Kidney (tissue), 14 donors: Measurements from ENCODE around the gene GRM7. TPM values are rescaled to one million over a fixed set of nuclear protein-coding genes. Genes with fewer than 3 reads are reported as not detected.

Experiments
- DNase-seq, 5 donors: peaks; one replicate each; pipeline ENCODE4 v3.0.0-alpha.2; 2013 to 2020
- FAIRE-seq: peaks from 2 replicates; lab custom pipeline; 2012; peaks lifted over from hg19 to GRCh38; lab: Jason Lieb, UNC
- H3K27ac ChIP-seq, 2 donors: one replicate each; pipeline ENCODE4 v1.7.0; 2013; ENCODE audit warnings: low read depth in 2 of 2, low read length in 2 of 2, inconsistent platforms in 1 of 2
- H3K27me3 ChIP-seq: one replicate; pipeline ENCODE4 v1.7.1; 2013; ENCODE audit warnings: low read length, inconsistent platforms; ENCODE audit not compliant: control insufficient read depth, insufficient read depth
- H3K36me3 ChIP-seq, 3 donors: one replicate each; pipeline versions ENCODE4 v1.7.0 to v1.7.1; 2013; ENCODE audit warnings: low read length in 3 of 3, control low read depth in 1 of 3, inconsistent platforms in 1 of 3; ENCODE audit not compliant: insufficient read depth in 3 of 3, control insufficient read depth in 2 of 3
- H3K4me1 ChIP-seq, 3 donors: one replicate each; pipeline versions ENCODE4 v1.7.0 to v1.7.1; 2013; ENCODE audit warnings: low read length in 3 of 3, inconsistent platforms in 1 of 3, low read depth in 1 of 3; ENCODE audit not compliant: control insufficient read depth in 2 of 3, insufficient read depth in 2 of 3
- H3K4me3 ChIP-seq, 3 donors: one replicate each; pipeline versions ENCODE4 v1.7.0 to v1.8.1; 2013; ENCODE audit warnings: low read length in 3 of 3, control low read depth in 1 of 3, inconsistent platforms in 1 of 3
- H3K9ac ChIP-seq, 3 donors: one replicate each; pipeline versions ENCODE4 v1.7.0 to v1.7.1; 2013; ENCODE audit warnings: low read length in 3 of 3, control low read depth in 1 of 3, inconsistent platforms in 1 of 3
- H3K9me3 ChIP-seq, 3 donors: one replicate each; pipeline versions ENCODE4 v1.7.0 to v1.7.1; 2013; ENCODE audit warnings: low read length in 3 of 3, control low read depth in 1 of 3, inconsistent platforms in 1 of 3; ENCODE audit not compliant: control insufficient read depth in 2 of 3, insufficient read depth in 1 of 3
- CTCF ChIP-seq: IDR thresholded peaks from 3 replicates; pipeline ENCODE4 v1.5.1; 2012; ENCODE audit warnings: mild to moderate bottlenecking, moderate library complexity, borderline replicate concordance; ENCODE audit not compliant: insufficient read depth; ENCODE audit errors: extremely low read depth
- intact Hi-C: fragments of 100-400 bp; cut with DNase I; formaldehyde crosslinking; loops from one replicate; pipeline ENCODE4 v1.11.1; 2022
- polyA plus RNA-seq: library from polyadenylated mRNA; stranded (reverse); fragments of 350-450 nt; fragmentation: Illumina TruSeq; extraction: RNeasy Lipid Tissue Mini Kit (QIAGEN cat#74804); gene quantifications from one replicate; pipeline ENCODE4 v1.2.3, GENCODE V29; 2014; ENCODE audit warnings: low read depth, low replicate concordance; ENCODE audit not compliant: insufficient read depth
- total RNA-seq: library from RNA; stranded (reverse); fragmentation: NEBNext Ultra II Directional; extraction: Animal tissue kit (Norgen Biotek cat#: 25700); gene quantifications from one replicate; pipeline ENCODE4 v1.2.1, GENCODE V29; 2021
- donor health status: control.
- donor health status: control.
- donor health status: control.
- donor health status: control.
- donor health status: control.
- donor health status: DM: yes; HTN: yes; CAD: no.
- donor health status: Normal renal cell carcinoma (clear cell type).

GRM7 gene
- total and polyA plus RNA-seq, 2 donors from 2014 or later: 0.16 TPM; not detected in 1

- H3K36me3 ChIP-seq: no peaks in the 10 kb centered on the region
- no peaks in the 10 kb centered on the region for H3K4me1 ChIP-seq
- no peak for DNase-seq
- H3K27ac ChIP-seq: no peak overlapping the region
- no peaks in the 10 kb centered on the region for H3K9me3 ChIP-seq
- H3K27me3 ChIP-seq: no peaks in the 10 kb centered on the region
- no peak for TF ChIP-seq CTCF
- intact Hi-C loops: no loop called here
- no peak for FAIRE-seq
- no peak overlapping the region for H3K4me3 ChIP-seq
- H3K9ac ChIP-seq: no peak overlapping the region
Measured at GRCh38 chr3:7392206-7392605, 531.3 kb downstream of the GRM7 start.

DNA sequence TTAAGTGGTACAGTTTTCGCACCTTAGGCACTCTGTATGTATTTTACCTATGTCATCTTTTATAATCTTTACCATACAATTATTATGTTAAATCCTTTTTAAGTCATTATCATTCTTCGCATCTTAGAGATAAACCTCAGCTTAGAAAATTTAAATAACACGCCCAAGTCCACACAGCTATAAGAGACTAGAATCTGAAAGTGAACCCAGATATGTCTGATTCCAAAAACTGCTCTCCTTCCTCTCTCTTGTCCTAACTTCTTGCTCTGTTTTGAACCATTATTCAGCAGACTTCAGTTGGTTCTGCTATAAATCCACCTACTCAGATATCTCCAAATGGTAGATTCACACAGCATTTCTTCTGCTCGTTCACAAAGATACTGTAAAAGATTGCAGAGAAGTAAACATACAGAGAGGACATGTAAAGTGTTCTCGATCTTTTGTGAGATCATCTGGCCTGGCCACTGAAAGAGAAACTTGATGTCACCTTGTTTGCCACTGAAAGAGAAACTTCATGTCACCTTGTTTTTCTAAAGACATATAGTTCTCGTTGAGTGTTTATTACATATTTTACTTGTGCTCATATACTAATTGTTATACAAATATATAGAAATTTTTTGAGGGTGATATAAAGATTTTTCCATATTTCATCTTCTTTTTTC, 533.2 kb downstream of the GRM7 start:
- Histone ChIP-seq H3K27me3 (no peaks in the 10 kb centered on the region), H3K9me3 (no peaks in the 10 kb centered on the region), H3K27ac (no peak overlapping the region), H3K9ac (no peak overlapping the region), H3K36me3 (no peaks in the 10 kb centered on the region), H3K4me1 (no peaks in the 10 kb centered on the region), H3K4me3 (no peak overlapping the region)
- FAIRE-seq: no peak
- no peak for TF ChIP-seq CTCF
- no peak for DNase-seq
- intact Hi-C loops: no loop called here

DNA sequence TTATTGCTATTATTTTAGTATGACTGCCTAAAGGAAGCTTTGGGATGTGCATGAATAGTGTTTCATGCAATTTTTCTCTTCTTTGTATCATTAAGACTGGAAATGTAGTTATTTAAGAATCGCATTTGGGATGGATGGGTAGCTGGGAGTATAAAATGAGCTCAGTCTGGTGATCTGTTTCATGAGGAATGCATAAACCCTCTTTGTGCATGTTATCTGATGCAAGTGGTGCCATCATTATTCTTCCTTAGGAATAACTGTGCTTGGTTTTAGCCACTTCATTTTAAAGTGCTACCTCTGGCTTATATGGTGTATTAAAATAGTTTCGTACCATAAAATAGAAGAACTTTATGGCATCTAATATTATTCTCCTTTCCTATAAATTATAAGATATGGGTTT, 535.6 kb downstream of the GRM7 start:
- DNase-seq: no peak
- intact Hi-C loops: no loop called here
- Histone ChIP-seq H3K4me1 (no peaks in the 10 kb centered on the region), H3K27me3 (no peaks in the 10 kb centered on the region), H3K27ac (no peak overlapping the region), H3K36me3 (no peaks in the 10 kb centered on the region), H3K9ac (no peak overlapping the region), H3K9me3 (no peaks in the 10 kb centered on the region), H3K4me3 (no peak overlapping the region)
- TF ChIP-seq CTCF: no peak
- no peak for FAIRE-seq

DNA sequence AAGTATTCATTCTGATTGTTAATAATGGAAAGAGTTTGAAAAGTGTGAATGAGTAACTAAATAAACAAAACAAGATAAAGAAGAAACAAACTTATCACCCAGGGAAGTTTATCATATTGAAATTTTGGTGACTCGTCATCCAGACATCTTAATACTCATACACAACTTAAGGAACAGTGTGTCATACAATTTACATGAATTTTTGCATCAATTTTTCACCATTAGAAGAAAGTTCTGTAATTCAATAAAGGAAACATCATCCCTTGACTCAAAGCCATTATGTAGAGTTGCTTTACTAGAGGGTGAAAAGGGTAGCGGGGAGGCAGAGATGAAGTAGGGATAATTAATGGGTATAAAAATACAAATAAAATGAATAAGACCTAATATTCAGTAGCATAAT, 536.2 kb downstream of the GRM7 start:
- H3K9me3 ChIP-seq: no peaks in the 10 kb centered on the region
- no peak overlapping the region for H3K27ac ChIP-seq
- H3K9ac ChIP-seq: no peak overlapping the region
- no peaks in the 10 kb centered on the region for H3K36me3 ChIP-seq
- no peaks in the 10 kb centered on the region for H3K27me3 ChIP-seq
- H3K4me3 ChIP-seq: no peak overlapping the region
- no peak for DNase-seq
- TF ChIP-seq CTCF: no peak
- H3K4me1 ChIP-seq: no peaks in the 10 kb centered on the region
- no peak for FAIRE-seq
- intact Hi-C loops: no loop called here
